OCI-LY3 (cell line): Measurements from ENCODE around the gene PTGER4.

Source experiments
- CTCF ChIP-seq: fragments of 200-600, 300-600 bp; sonication (generic); IDR thresholded peaks from 2 replicates; pipeline ENCODE4 v1.5.1; 2014; ENCODE audit warnings: antibody characterized with exemption, low read length, low read depth
- EZH2phosphoT487 ChIP-seq: fragments of 200-600 bp; shearing (Covaris generic); IDR thresholded peaks from 2 replicates; pipeline ENCODE4 v1.6.1; 2018; ENCODE audit warnings: antibody characterized with exemption, mixed run types, low read depth

- TF ChIP-seq CTCF (no peak), EZH2phosphoT487 (no peak)
These were observed 37.6 kb downstream of the PTGER4 start for GRCh38 chr5:40717281-40717680.
